Tibial nerve (tissue), 4 donors: ENCODE data around the gene TMEM63C. TPM values are rescaled to one million over a fixed set of nuclear protein-coding genes. Genes with fewer than 3 reads are reported as not detected.
"Not testable (repeated sequence)": the region's sequence is repeated elsewhere in the genome, so short reads cannot be mapped to it uniquely, and the experiment has no call there.

Experiments
- DNase-seq, 2 donors: peaks; one replicate each; pipeline ENCODE4 v3.0.0-alpha.2; 2019; ENCODE audit warnings: low spot score in 2 of 2
- H3K27ac ChIP-seq, 4 donors: fragments of 200-600 bp; sonication (generic) in 3 of 4; one replicate each; pipeline ENCODE4 v1.5.1; 2017 to 2019; ENCODE audit warnings: mild to moderate bottlenecking in 1 of 4
- H3K27me3 ChIP-seq, 2 donors: fragments of 200-600 bp; sonication (generic) in 1 of 2; one replicate each; pipeline versions ENCODE4 v1.5.1 to v1.6.0; 2017 to 2019
- H3K36me3 ChIP-seq, 3 donors: fragments of 200-600 bp; sonication (generic); one replicate each; pipeline ENCODE4 v1.5.1; 2018 to 2019
- H3K4me1 ChIP-seq, 4 donors: fragments of 200-600 bp; sonication (generic) in 3 of 4; one replicate each; pipeline ENCODE4 v1.5.1; 2017 to 2019
- H3K4me3 ChIP-seq, 4 donors: fragments of 200-600 bp; sonication (generic) in 3 of 4; one replicate each; pipeline ENCODE4 v1.5.1; 2017 to 2019; ENCODE audit warnings: mild to moderate bottlenecking in 1 of 4, moderate library complexity in 1 of 4
- H3K9me3 ChIP-seq, 4 donors: fragments of 200-600 bp; sonication (generic) in 3 of 4; one replicate each; pipeline ENCODE4 v1.5.1; 2017 to 2019
- CTCF ChIP-seq, 5 experiments: fragments of 200-600 bp in 3 of 5; fragments of 450-650 bp in 2 of 5; sonication (generic) in 3 of 5; IDR thresholded peaks; one replicate each; pipeline ENCODE4 v1.5.1; 2016 to 2019; ENCODE audit warnings: antibody characterized with exemption in 5 of 5, mild to moderate bottlenecking in 3 of 5, moderate library complexity in 2 of 5
- EP300 ChIP-seq, 2 donors: sonication (generic); formaldehyde crosslinking; IDR thresholded peaks; one replicate each; pipeline ENCODE4 v1.6.1; 2017; ENCODE audit warnings: antibody characterized with exemption in 2 of 2, mild to moderate bottlenecking in 1 of 2
- POLR2A ChIP-seq, 2 donors: fragments of 450-650 bp; IDR thresholded peaks; one replicate each; pipeline ENCODE4 v1.6.1; 2017; ENCODE audit warnings: antibody characterized with exemption in 2 of 2, mild to moderate bottlenecking in 2 of 2, moderate library complexity in 2 of 2
- WGBS, 2 donors: methylation state at CpG; one replicate each; pipeline ENCODE4 v1.1.5; 2018; 5-methylcytosine and 5-hydroxymethylcytosine counted together
- total RNA-seq, 4 donors: library from RNA; depleted of rRNA; stranded (reverse); fragments of >200 nt; gene quantifications; one replicate each; pipeline ENCODE4 v1.1.0, GENCODE V29; 2016

The TMEM63C gene
- total RNA-seq, 4 donors from 2014 or later, result not detected

- no peaks in the 10 kb centered on the region for H3K4me1 ChIP-seq
- DNase-seq, result no peak
- no peak for TF ChIP-seq CTCF (IDR thresholded peaks at IDR 0.05)
- no peak for TF ChIP-seq EP300 (IDR thresholded peaks at IDR 0.05)
- TF ChIP-seq POLR2A (IDR thresholded peaks at IDR 0.05), result no peak
- H3K36me3 ChIP-seq, result no peaks in the 10 kb centered on the region
- H3K27ac ChIP-seq, result no peak overlapping the region
- 79% methylated on average over 5 of the region's 5 CpGs for WGBS, 2 donors
- H3K27me3 ChIP-seq, result no peaks in the 10 kb centered on the region
- H3K4me3 ChIP-seq, result no peak overlapping the region
- peaks cover 0 to 18% (median 4%) of the 10 kb centered on the region in 4 donors for H3K9me3 ChIP-seq
Measured at GRCh38 chr14:77172916-77173315, 8.7 kb upstream of the TMEM63C start.

- WGBS, 2 donors, result 88 to 89% methylated on average over 9 of the region's 9 CpGs
- H3K27me3 ChIP-seq, H3K4me3 ChIP-seq, H3K4me1 ChIP-seq, H3K27ac ChIP-seq, H3K36me3 ChIP-seq, DNase-seq: not testable (repeated sequence)
- H3K9me3 ChIP-seq, result peaks cover 0 to 17% (median 2%) of the 10 kb centered on the region in 4 donors
Measured at GRCh38 chr14:77173911-77174617, 7.5 kb upstream of the TMEM63C start.

GRCh38 chr14:77175843-77176242, 5.8 kb upstream of the TMEM63C start:
- no peak for DNase-seq
- Histone ChIP-seq H3K4me1 (no peaks in the 10 kb centered on the region), H3K9me3 (no peaks in the 10 kb centered on the region), H3K36me3 (no peaks in the 10 kb centered on the region), H3K27ac (no peak overlapping the region), H3K4me3 (no peak overlapping the region), H3K27me3 (peaks cover 0 to 4% of the 10 kb centered on the region in 2 donors)
- no peak for TF ChIP-seq CTCF (IDR thresholded peaks at IDR 0.05)
- no peak for TF ChIP-seq EP300 (IDR thresholded peaks at IDR 0.05)
- TF ChIP-seq POLR2A (IDR thresholded peaks at IDR 0.05), result no peak
- WGBS, 2 donors, result 66 to 79% methylated on average over 3 of the region's 3 CpGs

DNA sequence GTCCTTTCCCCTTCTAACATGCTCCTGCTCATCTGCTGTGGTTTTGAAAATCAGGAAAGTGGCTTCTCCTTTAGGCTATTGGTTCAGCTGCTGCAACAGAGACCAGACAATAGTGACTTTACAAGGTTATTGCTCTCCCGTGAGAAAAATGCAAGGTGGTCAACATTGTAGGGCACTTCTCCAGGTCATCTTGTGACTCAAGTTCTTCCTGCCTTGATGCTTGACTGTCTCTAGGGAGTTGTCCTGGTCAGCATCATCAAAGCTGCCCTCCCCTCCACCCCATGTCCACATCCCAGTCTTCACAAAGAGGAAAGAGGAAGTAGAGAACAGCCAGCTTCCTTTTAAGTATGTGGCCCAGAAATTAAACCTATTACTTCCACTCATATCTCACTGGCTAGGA, 3.9 kb upstream of the TMEM63C start:
- Histone ChIP-seq H3K36me3 (no peaks in the 10 kb centered on the region), H3K4me1 (peaks cover 0 to 13% (median 3%) of the 10 kb centered on the region in 4 donors), H3K27ac (no peak overlapping the region), H3K9me3 (no peaks in the 10 kb centered on the region), H3K4me3 (no peak overlapping the region), H3K27me3 (peaks cover 0 to 23% of the 10 kb centered on the region in 2 donors)
- WGBS, 2 donors, result 20 to 29% methylated on average over 1 of the region's 1 CpG
- DNase-seq, result no peak
- TF ChIP-seq CTCF (IDR thresholded peaks at IDR 0.05) (no peak), POLR2A (IDR thresholded peaks at IDR 0.05) (no peak), EP300 (IDR thresholded peaks at IDR 0.05) (no peak)

- Histone ChIP-seq H3K27ac (no peak overlapping the region), H3K27me3 (peaks cover 0 to 32% of the 10 kb centered on the region in 2 donors), H3K9me3 (no peaks in the 10 kb centered on the region), H3K4me1 (peaks cover 0 to 13% (median 3%) of the 10 kb centered on the region in 4 donors), H3K4me3 (no peak overlapping the region), H3K36me3 (no peaks in the 10 kb centered on the region)
- DNase-seq, result no peak
- 54 to 58% methylated on average over 3 of the region's 3 CpGs for WGBS, 2 donors
- TF ChIP-seq CTCF (IDR thresholded peaks at IDR 0.05) (no peak), POLR2A (IDR thresholded peaks at IDR 0.05) (no peak), EP300 (IDR thresholded peaks at IDR 0.05) (no peak)
Measured at GRCh38 chr14:77178656-77179055, 2.9 kb upstream of the TMEM63C start.
